Ovary (tissue), 9 donors: ENCODE measurements around the gene PHKA2. TPM values are rescaled to one million over a fixed set of nuclear protein-coding genes. Genes with fewer than 3 reads are reported as not detected.

Experiments used
- DNase-seq, 5 donors: peaks; one replicate each; pipeline ENCODE4 v3.0.0-alpha.2; 2019 to 2020
- H3K27ac ChIP-seq, 2 donors: fragments of 200-600 bp; one replicate each; pipeline versions ENCODE4 v1.5.1 to v1.8.0; 2019 to 2022
- H3K27me3 ChIP-seq: fragments of 200-600 bp; one replicate; pipeline ENCODE4 v1.8.0; 2022
- H3K36me3 ChIP-seq: fragments of 200-600 bp; sonication (generic); one replicate; pipeline ENCODE4 v1.5.1; 2019
- H3K4me1 ChIP-seq: one replicate; pipeline ENCODE4 v1.8.1; 2013; ENCODE audit warnings: mild to moderate bottlenecking, moderate library complexity; ENCODE audit not compliant: insufficient read depth
- H3K4me3 ChIP-seq: fragments of 200-600 bp; sonication (generic); one replicate; pipeline ENCODE4 v1.5.1; 2017
- H3K9me3 ChIP-seq, 2 donors: fragments of 200-600 bp in 1 of 2; sonication (generic) in 1 of 2; one replicate each; pipeline versions ENCODE4 v1.5.1 to v1.8.1; 2013 to 2019; ENCODE audit warnings: mild to moderate bottlenecking in 1 of 2, moderate library complexity in 1 of 2
- EP300 ChIP-seq: sonication (generic); formaldehyde crosslinking; IDR thresholded peaks from one replicate; pipeline ENCODE4 v1.6.1; 2017; ENCODE audit warnings: antibody characterized with exemption
- POLR2A ChIP-seq: fragments of 450-650 bp; IDR thresholded peaks from one replicate; pipeline ENCODE4 v1.6.1; 2017; ENCODE audit warnings: antibody characterized with exemption, mild to moderate bottlenecking, moderate library complexity
- WGBS, 3 donors: extraction: QIAGEN DNeasy Blood & Tissue Kit in 1 of 3; methylation state at CpG; one replicate each; pipeline versions ENCODE4 v1.1.5 to v1.1.7; 2013 to 2017; 5-methylcytosine and 5-hydroxymethylcytosine counted together
- intact Hi-C, 4 donors: fragments of 100-400 bp; cut with DNase I; formaldehyde crosslinking; loops; one replicate each; pipeline versions ENCODE4 v1.11.0 to v1.15.1; 2022 to 2023
- polyA plus RNA-seq, 2 donors: library from polyadenylated mRNA; stranded (reverse); fragments of 200-250 nt in 1 of 2; fragments of 350-450 nt in 1 of 2; fragmentation: Illumina TruSeq in 1 of 2; extraction: RNeasy Lipid Tissue Mini Kit (QIAGEN cat#74804) in 1 of 2; gene quantifications; one replicate each; pipeline ENCODE4 v1.2.3, GENCODE V29; 2013 to 2014
- total RNA-seq, 7 donors: library from RNA; depleted of rRNA in 2 of 7; stranded (reverse); fragments of >200 nt in 2 of 7; fragmentation: NEBNext Ultra II Directional in 3 of 7; extraction: Animal tissue kit (Norgen Biotek cat#: 25700) in 3 of 7; gene quantifications; one replicate each; pipeline versions ENCODE4 v1.1.0 to v1.2.4, GENCODE V29; 2016 to 2023
- TF ChIP-seq, protein P1 (sequence below), 3 donors: fragments of 450-650 bp in 2 of 3; fragments of 200-600 bp in 1 of 3; IDR thresholded peaks; one replicate each; pipeline versions ENCODE4 v1.5.1 to v1.8.0; 2016 to 2022; ENCODE audit warnings: antibody characterized with exemption in 3 of 3, mild to moderate bottlenecking in 1 of 3
- donor health status: DM: no; HTN: no; CAD: no; lungs with moderate emphysema.
- donor health status: DM: no; HTN: no; CAD: no.
- donor health status: Bipolar disorder and iron deficiency.
- donor health status: DM: yes; HTN: yes; CAD: no.
- donor health status: DM: no; HTN: no; CAD: no.
- donor health status: DM: yes; HTN: yes; CAD: no.

PHKA2 gene
- total and polyA plus RNA-seq, 9 donors = 19.4 to 43.5 (median 32.9) TPM

DNA sequence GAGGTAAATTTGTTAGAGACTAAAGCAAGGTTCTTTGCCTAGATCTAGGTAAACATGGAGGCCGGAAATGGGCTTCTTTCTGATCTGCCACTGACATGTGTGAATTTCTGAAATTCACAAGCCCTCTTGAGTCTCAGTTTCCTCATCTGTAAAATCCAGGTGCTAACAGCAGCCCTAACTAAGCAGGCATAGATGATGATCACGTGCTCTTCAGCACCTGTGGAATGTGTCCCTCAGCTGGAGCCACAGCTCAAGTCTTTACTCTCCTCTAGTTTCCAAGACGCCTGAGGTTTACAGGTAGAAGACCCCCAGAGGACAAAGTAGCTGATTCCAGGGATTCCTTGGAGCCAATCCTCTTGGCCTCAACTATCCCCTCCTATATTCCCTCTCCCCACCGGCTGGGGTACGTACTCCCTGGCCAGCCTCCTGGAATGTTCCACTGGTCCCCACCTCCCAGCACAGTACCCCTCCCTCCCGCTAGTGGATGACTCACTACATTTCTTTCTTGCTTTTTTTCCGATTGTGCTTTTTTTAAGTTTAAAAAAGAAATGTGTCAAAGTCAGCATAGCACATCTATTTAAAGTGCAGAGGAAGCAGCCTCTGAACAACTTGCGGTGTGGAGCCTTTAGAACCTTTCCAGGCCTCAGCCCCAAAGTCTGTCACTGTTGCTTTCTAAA lies 98.4 kb downstream of the PHKA2 start:
- Histone ChIP-seq H3K4me3 (peak overlapping the region; percentile 34), H3K4me1 (peaks cover 5% of the 10 kb centered on the region), H3K27me3 (no peaks in the 10 kb centered on the region), H3K27ac (peak overlapping the region in 1 of 2 donors; percentile 77), H3K36me3 (no peaks in the 10 kb centered on the region), H3K9me3 (no peaks in the 10 kb centered on the region)
- intact Hi-C loops = no loop called here
- peak in 1 of 5 donors; percentile 24 for DNase-seq
- 40 to 54% (median 50%) methylated on average over 8 of the region's 8 CpGs for WGBS, 3 donors
- TF ChIP-seq EP300 = no peak
- TF ChIP-seq, protein P1, sequence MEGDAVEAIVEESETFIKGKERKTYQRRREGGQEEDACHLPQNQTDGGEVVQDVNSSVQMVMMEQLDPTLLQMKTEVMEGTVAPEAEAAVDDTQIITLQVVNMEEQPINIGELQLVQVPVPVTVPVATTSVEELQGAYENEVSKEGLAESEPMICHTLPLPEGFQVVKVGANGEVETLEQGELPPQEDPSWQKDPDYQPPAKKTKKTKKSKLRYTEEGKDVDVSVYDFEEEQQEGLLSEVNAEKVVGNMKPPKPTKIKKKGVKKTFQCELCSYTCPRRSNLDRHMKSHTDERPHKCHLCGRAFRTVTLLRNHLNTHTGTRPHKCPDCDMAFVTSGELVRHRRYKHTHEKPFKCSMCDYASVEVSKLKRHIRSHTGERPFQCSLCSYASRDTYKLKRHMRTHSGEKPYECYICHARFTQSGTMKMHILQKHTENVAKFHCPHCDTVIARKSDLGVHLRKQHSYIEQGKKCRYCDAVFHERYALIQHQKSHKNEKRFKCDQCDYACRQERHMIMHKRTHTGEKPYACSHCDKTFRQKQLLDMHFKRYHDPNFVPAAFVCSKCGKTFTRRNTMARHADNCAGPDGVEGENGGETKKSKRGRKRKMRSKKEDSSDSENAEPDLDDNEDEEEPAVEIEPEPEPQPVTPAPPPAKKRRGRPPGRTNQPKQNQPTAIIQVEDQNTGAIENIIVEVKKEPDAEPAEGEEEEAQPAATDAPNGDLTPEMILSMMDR (IDR thresholded peaks at IDR 0.05) = no peak
- no peak for TF ChIP-seq POLR2A

DNA sequence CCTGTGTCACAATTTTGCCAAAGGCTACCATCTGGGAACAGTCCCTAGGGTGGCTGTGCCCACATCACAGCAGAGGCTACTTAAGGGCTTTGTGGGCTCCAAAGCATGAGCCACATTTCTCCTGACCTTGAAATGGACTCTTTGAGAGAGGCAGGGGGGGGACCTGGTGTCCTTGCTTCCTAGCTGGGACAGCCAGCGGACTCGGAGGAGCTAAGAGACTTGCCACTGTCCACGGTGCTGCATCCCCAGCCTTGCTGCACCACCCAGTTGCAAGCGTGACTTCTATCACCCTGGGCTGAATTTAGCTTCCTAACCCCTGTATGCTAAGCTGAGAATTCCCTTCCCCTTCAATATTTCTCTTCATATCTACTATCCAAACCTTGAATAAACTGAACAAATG lies 99.0 kb downstream of the PHKA2 start:
- no peak for DNase-seq
- TF ChIP-seq, protein P1 (IDR thresholded peaks at IDR 0.05) = no peak
- TF ChIP-seq POLR2A (no peak), EP300 (no peak)
- Histone ChIP-seq H3K27me3 (no peaks in the 10 kb centered on the region), H3K27ac (no peak overlapping the region), H3K4me3 (no peak overlapping the region), H3K36me3 (no peaks in the 10 kb centered on the region), H3K9me3 (no peaks in the 10 kb centered on the region), H3K4me1 (peaks cover 5% of the 10 kb centered on the region)
- intact Hi-C loops = no loop called here
- 57 to 60% (median 57%) methylated on average over 4 of the region's 4 CpGs for WGBS, 3 donors

DNA sequence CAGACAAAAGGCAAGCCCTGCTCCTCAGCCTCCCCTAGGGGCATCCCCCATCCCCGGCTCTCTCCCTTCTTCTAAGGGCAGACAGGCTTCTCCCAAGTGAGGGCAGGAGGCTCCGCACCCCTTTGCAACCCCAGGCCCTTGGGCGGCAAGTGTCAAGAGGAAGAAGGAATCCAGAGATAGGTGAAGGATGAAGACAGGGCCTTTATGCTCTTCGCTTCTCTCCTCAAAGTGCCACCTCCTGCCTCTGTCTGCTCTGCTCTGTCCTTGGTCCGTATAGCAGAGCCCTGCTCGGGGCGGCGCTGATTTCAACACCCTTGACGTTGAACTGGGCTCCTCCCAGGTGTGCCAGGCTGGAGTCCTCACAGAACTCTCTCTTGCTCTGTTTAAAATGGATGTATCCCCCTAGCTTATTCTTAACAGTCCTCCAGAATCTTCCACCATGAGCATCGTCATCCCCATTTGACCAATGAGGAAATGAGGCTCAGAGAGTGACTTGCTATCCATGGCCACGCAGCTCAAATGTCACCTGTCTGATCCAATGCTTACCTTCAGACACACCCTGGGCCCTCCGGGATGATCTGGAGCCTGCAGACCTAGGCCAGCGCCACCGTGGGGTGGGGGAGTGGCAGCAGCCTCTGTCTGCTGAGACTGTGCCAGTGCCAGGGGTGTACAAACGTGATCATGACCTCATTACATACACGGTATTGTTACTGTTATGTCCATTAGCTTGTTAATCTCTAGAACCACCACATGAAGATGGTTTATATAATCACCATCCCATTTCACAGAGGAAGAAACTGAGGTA lies 99.8 kb downstream of the PHKA2 start:
- no peak for DNase-seq
- H3K36me3 ChIP-seq = no peaks in the 10 kb centered on the region
- intact Hi-C loops = no loop called here
- H3K27me3 ChIP-seq = no peaks in the 10 kb centered on the region
- H3K9me3 ChIP-seq = no peaks in the 10 kb centered on the region
- WGBS, 3 donors = 70 to 81% (median 74%) methylated on average over 16 of the region's 16 CpGs
- H3K4me1 ChIP-seq = peaks cover 5% of the 10 kb centered on the region
- H3K4me3 ChIP-seq = no peak overlapping the region
- H3K27ac ChIP-seq = no peak overlapping the region
- TF ChIP-seq, protein P1 (IDR thresholded peaks at IDR 0.05) = no peak
- TF ChIP-seq EP300 (no peak), POLR2A (no peak)

DNA sequence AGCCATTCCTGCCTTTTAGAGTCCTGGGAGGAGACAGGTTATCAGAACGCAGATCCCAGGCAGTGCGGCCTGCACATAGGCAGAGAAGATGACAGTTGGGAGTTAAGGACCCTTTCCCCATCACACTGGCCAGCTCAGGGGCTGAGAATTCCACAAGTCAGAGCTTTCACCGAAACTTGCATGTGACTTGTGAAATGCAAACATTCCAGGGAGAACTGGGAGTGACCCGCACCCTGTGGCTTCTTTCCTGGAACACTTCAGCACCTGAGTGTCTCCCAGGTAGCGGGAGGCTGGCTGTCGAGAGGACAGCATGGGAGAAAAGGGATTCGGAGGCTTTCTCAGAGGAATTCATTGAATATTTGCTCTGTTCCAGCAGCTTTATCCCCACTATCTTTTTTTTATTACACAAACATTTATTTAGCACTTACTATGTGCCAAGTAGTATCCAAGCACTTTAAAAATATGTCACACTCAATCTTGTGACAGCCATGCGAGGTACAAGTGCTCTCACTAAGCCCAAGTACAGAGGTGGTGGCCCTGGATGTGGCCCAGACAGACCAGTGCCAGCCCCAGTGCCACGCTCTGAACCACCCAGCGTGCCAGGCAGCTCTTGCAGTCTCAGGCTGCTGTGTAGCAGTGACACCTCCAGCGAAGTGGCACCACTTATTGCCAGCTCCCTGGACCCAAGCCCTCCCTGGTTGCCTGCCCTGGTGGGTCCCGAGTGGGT lies 100.5 kb downstream of the PHKA2 start:
- H3K9me3 ChIP-seq = no peaks in the 10 kb centered on the region
- intact Hi-C loops = no loop called here
- 67 to 73% (median 69%) methylated on average over 12 of the region's 12 CpGs for WGBS, 3 donors
- no peaks in the 10 kb centered on the region for H3K27me3 ChIP-seq
- H3K4me3 ChIP-seq = no peak overlapping the region
- TF ChIP-seq EP300 = no peak
- TF ChIP-seq, protein P1 (IDR thresholded peaks at IDR 0.05) = no peak
- no peak for TF ChIP-seq POLR2A
- H3K36me3 ChIP-seq = no peaks in the 10 kb centered on the region
- no peak overlapping the region for H3K27ac ChIP-seq
- peaks cover 5% of the 10 kb centered on the region for H3K4me1 ChIP-seq
- DNase-seq = no peak
